Measurements from ENCODE around the gene C1orf185.
"Not testable (repeated sequence)": the region's sequence is repeated elsewhere in the genome, so short reads cannot be mapped to it uniquely, and the experiment has no call there.

C1orf185 gene

DNA sequence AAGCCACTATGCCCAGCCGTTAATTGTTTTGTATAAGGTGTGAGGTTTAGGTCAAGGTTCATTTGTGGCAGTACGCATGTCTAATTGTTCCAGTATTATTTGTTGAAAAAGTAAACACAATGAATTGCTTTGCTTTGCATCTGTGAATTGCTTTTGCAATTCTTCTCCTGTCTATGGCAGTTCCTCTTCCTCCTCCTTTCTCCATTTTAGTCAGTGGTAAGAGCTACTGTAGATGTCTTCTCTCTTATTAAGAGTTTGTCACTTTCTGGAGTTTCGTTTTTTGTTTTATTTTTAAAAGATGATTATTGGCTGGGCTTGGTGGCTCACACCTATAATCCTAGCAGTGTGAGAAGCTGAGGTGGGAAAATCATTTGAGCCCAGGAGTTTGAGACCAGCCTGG lies 29.2 kb downstream of the C1orf185 start:
- no peaks in the 10 kb centered on the region for H3K36me3 ChIP-seq (ENCODE audit: control insufficient read depth in 1 of 2, insufficient read depth in 2 of 2, low read length in 2 of 2)
- no peaks in the 10 kb centered on the region for H3K4me1 ChIP-seq (ENCODE audit: control insufficient read depth in 1 of 2, insufficient read depth in 2 of 2, low read length in 2 of 2)
- H3K4me3 ChIP-seq (ENCODE audit: low read depth in 1 of 2, low read length in 2 of 2), result no peak overlapping the region
- peaks cover 2 to 14% of the 10 kb centered on the region in 2 donors for H3K9me3 ChIP-seq (ENCODE audit: control insufficient read depth in 1 of 2, low read length in 2 of 2)
- no peaks in the 10 kb centered on the region for H3K27me3 ChIP-seq (ENCODE audit: control insufficient read depth in 1 of 2, insufficient read depth in 2 of 2, low read length in 2 of 2)
- H3K27ac ChIP-seq (ENCODE audit: low read depth, low read length), result no peak overlapping the region
- no peak overlapping the region for H3K9ac ChIP-seq (ENCODE audit: low read depth in 1 of 2, low read length in 2 of 2)

- no peak overlapping the region for H3K27ac ChIP-seq (ENCODE audit: low read depth, low read length)
- H3K9ac ChIP-seq (ENCODE audit: low read depth in 1 of 2, low read length in 2 of 2), result no peak overlapping the region
- no peaks in the 10 kb centered on the region for H3K36me3 ChIP-seq (ENCODE audit: control insufficient read depth in 1 of 2, insufficient read depth in 2 of 2, low read length in 2 of 2)
- H3K27me3 ChIP-seq (ENCODE audit: control insufficient read depth in 1 of 2, insufficient read depth in 2 of 2, low read length in 2 of 2), result no peaks in the 10 kb centered on the region
- H3K4me3 ChIP-seq (ENCODE audit: low read depth in 1 of 2, low read length in 2 of 2), result no peak overlapping the region
- H3K9me3 ChIP-seq (ENCODE audit: control insufficient read depth in 1 of 2, low read length in 2 of 2), result peaks cover 2 to 14% of the 10 kb centered on the region in 2 donors
- no peaks in the 10 kb centered on the region for H3K4me1 ChIP-seq (ENCODE audit: control insufficient read depth in 1 of 2, insufficient read depth in 2 of 2, low read length in 2 of 2)
Observed at GRCh38 chr1:51133045-51133444, 31.0 kb downstream of the C1orf185 start.

DNA sequence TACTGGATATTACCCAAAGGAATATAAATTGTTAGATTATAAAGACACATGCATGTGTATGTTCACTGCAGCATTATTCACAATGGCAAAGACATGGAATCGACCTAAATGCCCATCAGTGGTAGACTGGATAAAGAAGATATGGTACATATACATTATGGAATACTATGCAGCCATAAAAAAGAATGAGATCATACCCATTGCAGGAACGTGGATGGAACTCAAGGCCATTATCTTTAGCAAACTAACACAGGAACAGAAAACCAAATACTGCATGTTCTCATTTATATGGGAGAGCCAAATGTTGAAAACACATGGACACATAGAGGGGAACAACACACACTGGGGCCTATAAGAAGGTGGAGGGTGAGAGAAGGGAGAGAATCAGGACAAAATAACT lies 35.7 kb downstream of the C1orf185 start:
- H3K9ac ChIP-seq (ENCODE audit: low read depth in 1 of 2, low read length in 2 of 2); H3K4me3 ChIP-seq (ENCODE audit: low read depth in 1 of 2, low read length in 2 of 2); H3K9me3 ChIP-seq (ENCODE audit: control insufficient read depth in 1 of 2, low read length in 2 of 2); H3K27me3 ChIP-seq (ENCODE audit: control insufficient read depth in 1 of 2, insufficient read depth in 2 of 2, low read length in 2 of 2); H3K4me1 ChIP-seq (ENCODE audit: control insufficient read depth in 1 of 2, insufficient read depth in 2 of 2, low read length in 2 of 2); H3K27ac ChIP-seq (ENCODE audit: low read depth, low read length); H3K36me3 ChIP-seq (ENCODE audit: control insufficient read depth in 1 of 2, insufficient read depth in 2 of 2, low read length in 2 of 2): not testable (repeated sequence)

DNA sequence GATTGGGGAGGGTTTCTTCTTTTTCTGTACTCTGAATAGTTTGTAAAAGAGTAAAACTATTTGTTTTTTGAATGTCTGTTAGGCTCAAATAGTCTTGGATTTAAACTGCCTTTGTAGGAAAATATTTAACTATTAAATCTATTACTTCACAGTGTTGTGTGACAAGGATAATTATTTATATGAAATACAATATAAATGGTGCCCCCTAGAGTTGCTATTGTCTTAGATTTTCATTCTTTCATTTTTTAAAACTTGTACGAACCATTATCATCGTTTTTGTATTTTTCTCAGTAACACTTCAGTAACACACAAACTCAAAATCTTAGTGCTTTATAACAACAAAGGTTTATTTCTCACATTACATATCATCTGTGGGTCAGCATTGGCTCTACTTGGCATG lies 37.4 kb downstream of the C1orf185 start:
- H3K36me3 ChIP-seq (ENCODE audit: control insufficient read depth in 1 of 2, insufficient read depth in 2 of 2, low read length in 2 of 2), result no peaks in the 10 kb centered on the region
- H3K9me3 ChIP-seq (ENCODE audit: control insufficient read depth in 1 of 2, low read length in 2 of 2), result no peaks in the 10 kb centered on the region
- no peak overlapping the region for H3K9ac ChIP-seq (ENCODE audit: low read depth in 1 of 2, low read length in 2 of 2)
- H3K27me3 ChIP-seq (ENCODE audit: control insufficient read depth in 1 of 2, insufficient read depth in 2 of 2, low read length in 2 of 2), result no peaks in the 10 kb centered on the region
- H3K27ac ChIP-seq (ENCODE audit: low read depth, low read length), result no peak overlapping the region
- no peaks in the 10 kb centered on the region for H3K4me1 ChIP-seq (ENCODE audit: control insufficient read depth in 1 of 2, insufficient read depth in 2 of 2, low read length in 2 of 2)
- H3K4me3 ChIP-seq (ENCODE audit: low read depth in 1 of 2, low read length in 2 of 2), result no peak overlapping the region

- H3K4me1 ChIP-seq (ENCODE audit: control insufficient read depth in 1 of 2, insufficient read depth in 2 of 2, low read length in 2 of 2), result no peaks in the 10 kb centered on the region
- H3K4me3 ChIP-seq (ENCODE audit: low read depth in 1 of 2, low read length in 2 of 2), result no peak overlapping the region
- no peaks in the 10 kb centered on the region for H3K36me3 ChIP-seq (ENCODE audit: control insufficient read depth in 1 of 2, insufficient read depth in 2 of 2, low read length in 2 of 2)
- no peak overlapping the region for H3K27ac ChIP-seq (ENCODE audit: low read depth, low read length)
- no peaks in the 10 kb centered on the region for H3K9me3 ChIP-seq (ENCODE audit: control insufficient read depth in 1 of 2, low read length in 2 of 2)
- H3K9ac ChIP-seq (ENCODE audit: low read depth in 1 of 2, low read length in 2 of 2), result no peak overlapping the region
- H3K27me3 ChIP-seq (ENCODE audit: control insufficient read depth in 1 of 2, insufficient read depth in 2 of 2, low read length in 2 of 2), result no peaks in the 10 kb centered on the region
Observed at GRCh38 chr1:51147394-51147793, 45.4 kb downstream of the C1orf185 start.

- H3K27ac ChIP-seq (ENCODE audit: low read depth, low read length), result no peak overlapping the region
- H3K4me1 ChIP-seq (ENCODE audit: control insufficient read depth in 1 of 2, insufficient read depth in 2 of 2, low read length in 2 of 2), result no peaks in the 10 kb centered on the region
- no peaks in the 10 kb centered on the region for H3K27me3 ChIP-seq (ENCODE audit: control insufficient read depth in 1 of 2, insufficient read depth in 2 of 2, low read length in 2 of 2)
- no peak overlapping the region for H3K9ac ChIP-seq (ENCODE audit: low read depth in 1 of 2, low read length in 2 of 2)
- peaks cover 10 to 13% of the 10 kb centered on the region in 2 donors for H3K9me3 ChIP-seq (ENCODE audit: control insufficient read depth in 1 of 2, low read length in 2 of 2)
- no peaks in the 10 kb centered on the region for H3K36me3 ChIP-seq (ENCODE audit: control insufficient read depth in 1 of 2, insufficient read depth in 2 of 2, low read length in 2 of 2)
- no peak overlapping the region for H3K4me3 ChIP-seq (ENCODE audit: low read depth in 1 of 2, low read length in 2 of 2)
Observed at GRCh38 chr1:51154776-51155175, 52.7 kb downstream of the C1orf185 start.

GRCh38 chr1:51156752-51157151 lies 54.7 kb downstream of the C1orf185 start:
- Histone ChIP-seq H3K36me3 (ENCODE audit: control insufficient read depth in 1 of 2, insufficient read depth in 2 of 2, low read length in 2 of 2) (no peaks in the 10 kb centered on the region), H3K9ac (ENCODE audit: low read depth in 1 of 2, low read length in 2 of 2) (no peak overlapping the region), H3K4me1 (ENCODE audit: control insufficient read depth in 1 of 2, insufficient read depth in 2 of 2, low read length in 2 of 2) (no peaks in the 10 kb centered on the region), H3K4me3 (ENCODE audit: low read depth in 1 of 2, low read length in 2 of 2) (no peak overlapping the region), H3K9me3 (ENCODE audit: control insufficient read depth in 1 of 2, low read length in 2 of 2) (peaks cover 10 to 13% of the 10 kb centered on the region in 2 donors), H3K27me3 (ENCODE audit: control insufficient read depth in 1 of 2, insufficient read depth in 2 of 2, low read length in 2 of 2) (no peaks in the 10 kb centered on the region), H3K27ac (ENCODE audit: low read depth, low read length) (no peak overlapping the region)

GRCh38 chr1:51157395-51157794 lies 55.4 kb downstream of the C1orf185 start:
- no peaks in the 10 kb centered on the region for H3K36me3 ChIP-seq (ENCODE audit: control insufficient read depth in 1 of 2, insufficient read depth in 2 of 2, low read length in 2 of 2)
- no peaks in the 10 kb centered on the region for H3K4me1 ChIP-seq (ENCODE audit: control insufficient read depth in 1 of 2, insufficient read depth in 2 of 2, low read length in 2 of 2)
- H3K9me3 ChIP-seq (ENCODE audit: control insufficient read depth in 1 of 2, low read length in 2 of 2), result peaks cover 10 to 13% of the 10 kb centered on the region in 2 donors
- H3K27me3 ChIP-seq (ENCODE audit: control insufficient read depth in 1 of 2, insufficient read depth in 2 of 2, low read length in 2 of 2), result no peaks in the 10 kb centered on the region
- H3K27ac ChIP-seq (ENCODE audit: low read depth, low read length), result no peak overlapping the region
- no peak overlapping the region for H3K9ac ChIP-seq (ENCODE audit: low read depth in 1 of 2, low read length in 2 of 2)
- H3K4me3 ChIP-seq (ENCODE audit: low read depth in 1 of 2, low read length in 2 of 2), result no peak overlapping the region

GRCh38 chr1:51158263-51158662 lies 56.2 kb downstream of the C1orf185 start:
- no peaks in the 10 kb centered on the region for H3K4me1 ChIP-seq (ENCODE audit: control insufficient read depth in 1 of 2, insufficient read depth in 2 of 2, low read length in 2 of 2)
- no peaks in the 10 kb centered on the region for H3K27me3 ChIP-seq (ENCODE audit: control insufficient read depth in 1 of 2, insufficient read depth in 2 of 2, low read length in 2 of 2)
- no peak overlapping the region for H3K27ac ChIP-seq (ENCODE audit: low read depth, low read length)
- no peaks in the 10 kb centered on the region for H3K36me3 ChIP-seq (ENCODE audit: control insufficient read depth in 1 of 2, insufficient read depth in 2 of 2, low read length in 2 of 2)
- no peak overlapping the region for H3K4me3 ChIP-seq (ENCODE audit: low read depth in 1 of 2, low read length in 2 of 2)
- peaks cover 10 to 13% of the 10 kb centered on the region in 2 donors for H3K9me3 ChIP-seq (ENCODE audit: control insufficient read depth in 1 of 2, low read length in 2 of 2)
- no peak overlapping the region for H3K9ac ChIP-seq (ENCODE audit: low read depth in 1 of 2, low read length in 2 of 2)

GRCh38 chr1:51162560-51162959 lies 60.5 kb downstream of the C1orf185 start:
- H3K27me3 ChIP-seq (ENCODE audit: control insufficient read depth in 1 of 2, insufficient read depth in 2 of 2, low read length in 2 of 2); H3K4me3 ChIP-seq (ENCODE audit: low read depth in 1 of 2, low read length in 2 of 2); H3K9ac ChIP-seq (ENCODE audit: low read depth in 1 of 2, low read length in 2 of 2); H3K36me3 ChIP-seq (ENCODE audit: control insufficient read depth in 1 of 2, insufficient read depth in 2 of 2, low read length in 2 of 2); H3K27ac ChIP-seq (ENCODE audit: low read depth, low read length); H3K9me3 ChIP-seq (ENCODE audit: control insufficient read depth in 1 of 2, low read length in 2 of 2); H3K4me1 ChIP-seq (ENCODE audit: control insufficient read depth in 1 of 2, insufficient read depth in 2 of 2, low read length in 2 of 2): not testable (repeated sequence)

- Histone ChIP-seq H3K27ac (ENCODE audit: low read depth, low read length) (no peak overlapping the region), H3K9ac (ENCODE audit: low read depth in 1 of 2, low read length in 2 of 2) (no peak overlapping the region), H3K9me3 (ENCODE audit: control insufficient read depth in 1 of 2, low read length in 2 of 2) (no peaks in the 10 kb centered on the region), H3K27me3 (ENCODE audit: control insufficient read depth in 1 of 2, insufficient read depth in 2 of 2, low read length in 2 of 2) (no peaks in the 10 kb centered on the region), H3K4me3 (ENCODE audit: low read depth in 1 of 2, low read length in 2 of 2) (no peak overlapping the region), H3K4me1 (ENCODE audit: control insufficient read depth in 1 of 2, insufficient read depth in 2 of 2, low read length in 2 of 2) (no peaks in the 10 kb centered on the region), H3K36me3 (ENCODE audit: control insufficient read depth in 1 of 2, insufficient read depth in 2 of 2, low read length in 2 of 2) (no peaks in the 10 kb centered on the region)
Observed at GRCh38 chr1:51165540-51165939, 63.5 kb downstream of the C1orf185 start.

Measured in duodenal mucosa (tissue), 2 donors.